ENCODE measurements around the gene TRAFD1.
"Not testable (repeated sequence)": the region's sequence is repeated elsewhere in the genome, so short reads cannot be mapped to it uniquely, and the experiment has no call there.

The TRAFD1 gene, protein sequence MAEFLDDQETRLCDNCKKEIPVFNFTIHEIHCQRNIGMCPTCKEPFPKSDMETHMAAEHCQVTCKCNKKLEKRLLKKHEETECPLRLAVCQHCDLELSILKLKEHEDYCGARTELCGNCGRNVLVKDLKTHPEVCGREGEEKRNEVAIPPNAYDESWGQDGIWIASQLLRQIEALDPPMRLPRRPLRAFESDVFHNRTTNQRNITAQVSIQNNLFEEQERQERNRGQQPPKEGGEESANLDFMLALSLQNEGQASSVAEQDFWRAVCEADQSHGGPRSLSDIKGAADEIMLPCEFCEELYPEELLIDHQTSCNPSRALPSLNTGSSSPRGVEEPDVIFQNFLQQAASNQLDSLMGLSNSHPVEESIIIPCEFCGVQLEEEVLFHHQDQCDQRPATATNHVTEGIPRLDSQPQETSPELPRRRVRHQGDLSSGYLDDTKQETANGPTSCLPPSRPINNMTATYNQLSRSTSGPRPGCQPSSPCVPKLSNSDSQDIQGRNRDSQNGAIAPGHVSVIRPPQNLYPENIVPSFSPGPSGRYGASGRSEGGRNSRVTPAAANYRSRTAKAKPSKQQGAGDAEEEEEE

DNA sequence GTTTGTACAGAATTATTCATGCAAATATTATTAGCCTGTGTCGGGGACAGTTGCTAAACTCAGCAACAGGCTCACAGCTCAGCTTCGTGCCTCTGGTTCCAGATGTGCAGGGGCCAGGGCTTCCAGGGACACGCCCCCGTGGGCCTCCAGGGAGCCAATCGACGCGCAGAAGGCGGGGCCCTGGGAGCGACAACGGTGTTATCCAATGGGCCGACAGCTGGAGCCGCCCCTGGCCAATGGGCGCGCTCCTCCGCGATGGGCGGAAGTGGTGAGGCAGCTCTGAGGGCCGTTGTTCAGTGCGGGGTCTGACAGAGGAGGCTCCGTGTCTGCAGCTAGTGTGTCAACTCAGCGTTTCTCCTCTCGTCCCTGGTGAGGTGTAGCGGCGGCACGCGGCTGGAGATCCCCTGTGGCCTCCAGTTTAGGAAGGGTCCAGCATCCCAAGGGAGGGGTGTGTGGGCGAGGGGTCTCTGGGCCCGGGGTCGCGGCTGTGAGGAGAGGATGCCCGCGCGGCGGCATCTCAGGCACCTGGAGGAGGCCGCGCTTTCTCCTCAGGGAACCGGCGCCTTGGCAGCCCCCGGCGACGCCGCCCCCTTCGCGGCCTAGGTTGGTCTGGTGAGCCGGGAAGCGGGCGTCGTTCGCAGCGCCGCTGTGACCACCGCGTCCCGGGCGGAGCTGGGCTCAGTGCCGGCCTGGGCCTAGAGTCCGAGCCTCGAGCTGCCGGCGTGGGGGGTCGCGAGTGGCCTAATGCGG is at the start of gene TRAFD1:
Gene TRAFD1, plus strand, starts transcription at position 311 of the 750 bp plus-strand sequence. CDS start 4,963 bp downstream, outside the sequence.
- in situ Hi-C loops (cut with MboI; ENCODE audit: low sequenced_read_pairs) = no loop called here

- in situ Hi-C loops (cut with MboI; ENCODE audit: low sequenced_read_pairs) = no loop called here
These were observed 38.1 kb upstream of the TRAFD1 start for GRCh38 chr12:112087055-112087850.

GRCh38 chr12:112087851-112088250 is 37.5 kb upstream of the TRAFD1 start:
- in situ Hi-C loops (cut with MboI; ENCODE audit: low sequenced_read_pairs) = no loop called here

DNA sequence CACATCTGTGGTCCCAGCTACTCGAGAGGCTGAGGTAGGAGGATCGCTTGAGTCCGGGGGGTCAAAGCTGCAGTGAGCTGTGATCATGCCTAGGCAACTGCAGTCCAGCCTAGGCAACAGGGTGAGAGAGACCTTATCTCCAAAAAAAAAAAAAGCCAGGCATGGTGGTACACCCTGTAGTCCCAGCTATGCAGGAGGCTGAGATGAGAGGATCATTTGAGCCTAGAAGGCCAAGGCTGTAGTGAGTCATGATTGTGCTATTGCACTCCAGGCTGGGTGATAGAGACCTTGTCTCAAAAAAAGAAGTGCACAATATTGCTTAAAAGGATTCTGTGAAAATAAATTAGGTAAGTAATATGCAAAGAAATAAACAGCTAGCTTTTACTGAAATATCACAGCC is 33.8 kb upstream of the TRAFD1 start:
- in situ Hi-C loops (cut with MboI; ENCODE audit: low sequenced_read_pairs) = no loop called here

- in situ Hi-C loops (cut with MboI; ENCODE audit: low sequenced_read_pairs) = no loop called here
These were observed 29.3 kb upstream of the TRAFD1 start for GRCh38 chr12:112096070-112096469.

DNA sequence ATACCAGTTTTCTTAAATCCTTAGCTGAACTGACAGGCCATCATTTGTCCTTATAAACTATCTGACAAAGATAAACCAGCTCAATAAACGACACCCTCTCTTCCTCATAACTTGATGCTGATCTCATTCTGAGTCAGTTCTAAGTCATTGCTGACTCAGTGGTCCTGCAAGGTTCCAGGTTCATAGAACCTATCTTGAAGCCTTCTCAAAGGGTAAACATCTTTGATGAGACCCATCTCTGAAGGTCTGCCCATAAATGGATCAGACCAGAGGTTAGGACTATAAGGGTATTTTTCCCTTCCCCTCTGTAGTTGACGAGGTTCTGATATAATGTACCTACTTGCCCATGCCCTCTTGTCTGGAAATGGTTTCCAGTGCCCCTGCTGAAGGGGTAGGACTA is 28.7 kb upstream of the TRAFD1 start:
- in situ Hi-C loops (cut with MboI; ENCODE audit: low sequenced_read_pairs) = no loop called here

DNA sequence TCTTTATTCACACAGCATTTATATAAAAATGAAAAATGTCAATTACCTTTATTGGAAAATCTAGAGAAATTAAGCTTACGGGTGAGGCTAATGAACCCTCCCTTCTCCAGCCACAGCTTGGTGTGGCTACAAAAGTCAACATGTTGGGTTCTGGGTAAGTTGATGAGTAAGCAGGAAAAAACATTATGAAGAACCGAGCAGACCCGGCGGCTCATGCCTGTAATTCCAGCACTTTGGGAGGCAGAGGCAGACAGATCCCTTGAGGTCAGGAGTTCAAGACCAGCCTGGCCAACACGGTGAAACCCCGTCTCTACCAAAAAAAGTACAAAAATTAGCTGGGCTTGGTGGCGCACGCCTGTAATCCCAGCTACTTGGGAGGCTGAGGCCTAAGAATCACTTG is 27.7 kb upstream of the TRAFD1 start:
- in situ Hi-C loops (cut with MboI; ENCODE audit: low sequenced_read_pairs) = no loop called here

DNA sequence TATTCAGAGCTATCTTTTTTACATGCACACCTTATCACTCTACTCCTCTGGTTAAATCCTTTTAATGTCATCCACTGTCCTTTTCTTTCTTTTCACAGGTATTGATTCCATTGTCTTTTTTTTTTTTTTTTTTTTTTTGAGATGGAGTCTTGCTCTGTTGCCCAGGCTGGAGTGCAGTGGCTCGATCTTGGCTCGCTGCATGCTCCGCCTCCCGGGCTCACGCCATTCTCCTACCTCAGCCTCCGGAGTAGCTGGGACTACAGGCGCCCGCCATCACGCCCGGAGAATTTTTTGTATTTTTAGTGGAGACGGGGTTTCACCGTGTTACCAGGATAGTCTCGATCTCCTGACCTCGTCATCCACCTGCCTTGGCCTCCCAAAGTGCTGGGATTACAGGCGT is 24.9 kb upstream of the TRAFD1 start:
- in situ Hi-C loops (cut with MboI; ENCODE audit: low sequenced_read_pairs) = not testable (repeated sequence)

DNA sequence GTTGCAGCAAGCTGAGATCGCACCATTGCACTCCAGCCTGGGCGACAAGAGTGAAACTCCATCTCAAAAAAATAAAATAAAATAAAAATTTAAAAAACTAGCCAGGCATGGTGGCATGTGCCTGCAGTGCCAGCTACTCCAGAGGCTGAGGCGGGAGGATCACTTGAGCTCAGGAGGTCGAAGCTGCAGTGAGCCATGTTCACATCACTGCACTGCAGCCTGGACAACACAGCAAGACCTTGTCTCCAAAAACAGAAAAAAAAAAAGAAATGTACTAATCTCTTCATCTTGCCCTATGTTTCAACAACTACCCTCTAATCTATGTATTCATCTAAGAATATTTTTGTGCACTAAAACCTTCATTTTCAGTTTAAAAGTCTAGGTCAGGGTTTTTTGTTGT is 23.2 kb upstream of the TRAFD1 start:
- in situ Hi-C loops (cut with MboI; ENCODE audit: low sequenced_read_pairs) = no loop called here

DNA sequence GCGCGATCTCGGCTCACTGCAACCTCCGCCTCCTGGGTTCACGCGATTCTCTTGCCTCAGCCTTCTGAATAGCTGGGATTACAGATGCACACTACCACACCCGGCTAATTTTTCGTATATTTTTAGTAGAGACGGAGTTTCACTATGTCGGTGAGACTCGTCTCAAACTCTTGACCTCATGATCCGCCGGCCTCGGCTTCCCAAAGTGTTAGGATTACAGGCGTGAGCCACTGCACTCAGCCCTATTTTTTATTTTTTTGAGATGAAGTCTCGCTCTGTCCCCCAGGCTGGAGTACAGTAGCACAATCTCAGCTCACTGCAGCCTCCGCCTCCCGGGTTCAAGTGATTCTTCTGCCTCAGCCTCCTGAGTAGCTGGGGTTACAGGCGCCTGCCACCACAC is 22.6 kb upstream of the TRAFD1 start:
- in situ Hi-C loops (cut with MboI; ENCODE audit: low sequenced_read_pairs) = not testable (repeated sequence)

- in situ Hi-C loops (cut with MboI; ENCODE audit: low sequenced_read_pairs) = no loop called here
These were observed 21.4 kb upstream of the TRAFD1 start for GRCh38 chr12:112103758-112104503.

DNA sequence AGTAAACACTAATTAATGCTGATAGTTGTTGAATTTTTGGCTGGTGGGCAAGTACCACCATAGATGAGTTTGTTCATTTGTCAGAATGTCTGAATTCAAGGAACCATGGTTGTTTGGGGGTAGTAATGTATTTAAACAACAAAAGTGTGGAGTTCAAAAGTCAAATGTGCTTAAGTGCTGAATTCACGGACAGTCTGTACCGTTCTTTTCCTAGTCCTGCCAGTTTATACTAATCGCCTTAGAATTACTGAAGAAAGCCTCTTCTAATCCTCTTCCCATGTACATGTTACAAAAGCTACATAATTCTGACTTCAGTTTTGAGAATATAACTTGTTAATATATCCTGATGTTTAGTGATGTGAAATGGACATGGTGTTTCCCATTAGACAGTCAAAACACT is 19.5 kb upstream of the TRAFD1 start:
- in situ Hi-C loops (cut with MboI; ENCODE audit: low sequenced_read_pairs) = no loop called here

DNA sequence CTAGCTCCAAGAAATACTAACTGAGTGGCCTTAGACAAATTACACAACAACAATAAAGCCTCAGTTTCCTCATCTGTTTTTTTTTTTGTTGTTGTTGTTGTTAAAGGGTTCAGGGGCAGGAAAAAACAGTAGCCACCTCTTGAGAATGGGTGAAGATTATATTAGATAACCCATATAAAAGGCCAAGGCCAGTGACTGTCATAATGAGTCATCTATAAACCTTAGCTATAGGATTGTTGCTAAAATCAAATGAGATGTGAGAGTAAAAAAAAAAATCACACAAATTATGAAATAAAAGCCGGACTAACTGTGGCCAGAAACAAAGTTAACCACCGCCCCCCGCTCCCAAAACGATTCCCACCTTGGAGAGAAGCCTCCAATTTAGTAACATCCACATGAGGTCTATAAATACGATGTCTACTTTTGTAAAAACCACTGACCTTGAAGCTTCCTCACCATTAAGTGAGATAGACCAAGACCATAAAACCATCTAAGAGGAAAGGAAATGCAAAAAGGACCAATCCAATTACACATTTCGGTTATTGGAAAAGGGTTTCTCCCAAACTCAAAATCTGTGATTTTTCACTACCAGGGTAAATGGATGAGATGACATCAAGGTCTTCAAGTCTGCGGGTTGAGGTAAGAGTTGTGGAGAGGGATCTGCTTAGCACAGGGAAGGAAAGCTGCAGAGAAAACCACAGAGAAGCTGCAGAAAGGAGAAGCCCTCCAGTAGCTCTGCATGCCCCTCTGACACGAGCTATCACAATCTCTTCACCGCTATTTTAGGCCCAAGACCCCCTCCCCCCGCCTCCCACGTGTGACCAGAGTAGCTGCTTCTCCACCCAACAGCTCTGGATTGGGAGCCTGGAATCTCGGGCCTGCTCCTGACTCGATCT is 17.8 kb upstream of the TRAFD1 start:
- in situ Hi-C loops (cut with MboI; ENCODE audit: low sequenced_read_pairs) = no loop called here

DNA sequence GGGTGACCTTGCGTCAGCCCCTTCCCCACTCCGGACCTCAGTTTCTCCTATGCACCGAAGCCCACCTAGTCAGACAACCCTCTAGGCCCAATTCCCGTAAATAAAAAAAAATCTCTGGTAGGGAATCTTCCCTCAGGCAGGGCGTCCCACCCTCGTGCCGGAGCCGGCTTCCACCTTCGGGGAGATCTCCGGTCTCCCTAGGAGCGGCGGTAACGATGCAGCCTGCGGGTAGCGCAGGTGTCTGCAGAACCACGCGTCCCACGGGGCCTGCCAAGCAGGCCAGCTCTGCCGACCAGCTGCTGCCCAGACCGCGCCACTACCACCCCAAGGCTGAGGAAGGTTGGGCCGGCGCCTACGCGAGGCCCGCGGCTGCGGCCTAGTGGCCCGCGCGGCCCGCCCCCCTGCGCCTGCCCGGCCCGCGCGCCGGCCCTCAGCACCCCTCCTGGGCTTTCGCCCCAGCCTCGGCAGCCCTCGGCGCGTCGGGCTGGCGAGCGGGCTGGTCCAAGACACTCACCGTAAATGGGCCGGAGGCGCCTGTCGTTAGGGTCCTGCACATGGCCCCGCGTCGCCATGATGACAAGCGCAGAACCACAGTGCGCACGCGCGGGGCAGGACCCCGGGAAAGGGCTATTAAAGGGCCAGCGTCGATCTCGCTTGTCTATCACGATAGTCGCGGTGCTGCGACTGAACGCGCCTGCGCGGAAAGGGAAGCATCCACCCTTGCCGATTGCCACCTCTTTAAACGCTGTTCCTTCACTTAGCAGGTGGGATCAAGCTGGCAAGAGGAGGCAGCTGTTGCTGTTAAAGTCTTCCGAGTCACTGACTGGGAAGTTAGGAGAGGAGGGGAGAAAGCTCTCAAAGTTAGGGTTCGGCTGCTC is 16.9 kb upstream of the TRAFD1 start, which contains the start of gene NAA25:
Gene NAA25, minus strand, starts transcription at position 582 of the 878 bp plus-strand sequence. Its CDS starts 10 bp downstream, at position 572.
- in situ Hi-C loops (cut with MboI; ENCODE audit: low sequenced_read_pairs) = no loop called here

DNA sequence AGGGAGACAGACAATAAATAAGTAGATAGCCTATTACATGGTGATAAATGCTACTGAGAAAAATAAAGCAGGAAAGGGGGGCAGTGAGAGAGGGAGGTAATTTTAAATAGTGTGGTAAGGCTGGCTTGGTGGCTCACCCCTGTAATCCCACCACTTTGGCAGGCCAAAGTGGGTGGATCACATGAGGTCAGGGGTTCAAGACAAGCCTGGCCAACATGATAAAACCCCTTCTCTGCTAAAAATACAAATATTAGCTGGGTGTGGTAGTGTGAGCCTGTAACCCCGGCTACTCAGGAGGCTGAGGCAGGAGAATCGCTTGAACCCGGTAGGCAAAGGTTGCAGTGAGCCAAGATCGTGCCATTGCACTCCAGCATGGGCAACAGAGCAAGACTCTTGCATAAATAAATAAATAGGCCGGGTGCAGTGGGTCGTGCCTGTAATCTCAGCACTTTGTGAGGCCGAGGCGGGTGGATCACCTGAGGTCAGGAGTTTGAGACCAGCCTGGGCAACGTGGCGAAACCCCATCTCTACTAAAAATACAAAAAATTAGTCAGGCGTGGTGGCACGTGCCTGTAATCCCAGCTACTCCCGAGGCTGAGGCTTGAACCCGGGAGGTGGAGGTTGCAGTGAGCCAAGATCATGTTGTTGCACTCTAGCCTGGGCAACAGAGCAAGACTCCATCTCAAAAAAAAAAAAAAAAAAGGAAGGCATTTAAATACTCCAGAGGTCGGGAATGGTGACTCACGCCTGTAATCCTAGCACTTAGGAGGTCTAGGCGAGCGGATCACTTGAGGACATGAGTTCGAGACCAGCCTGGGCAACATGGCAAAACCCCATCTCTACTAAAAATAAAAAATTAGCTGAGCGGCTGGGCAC is 14.3 kb upstream of the TRAFD1 start:
- in situ Hi-C loops (cut with MboI; ENCODE audit: low sequenced_read_pairs) = not testable (repeated sequence)

DNA sequence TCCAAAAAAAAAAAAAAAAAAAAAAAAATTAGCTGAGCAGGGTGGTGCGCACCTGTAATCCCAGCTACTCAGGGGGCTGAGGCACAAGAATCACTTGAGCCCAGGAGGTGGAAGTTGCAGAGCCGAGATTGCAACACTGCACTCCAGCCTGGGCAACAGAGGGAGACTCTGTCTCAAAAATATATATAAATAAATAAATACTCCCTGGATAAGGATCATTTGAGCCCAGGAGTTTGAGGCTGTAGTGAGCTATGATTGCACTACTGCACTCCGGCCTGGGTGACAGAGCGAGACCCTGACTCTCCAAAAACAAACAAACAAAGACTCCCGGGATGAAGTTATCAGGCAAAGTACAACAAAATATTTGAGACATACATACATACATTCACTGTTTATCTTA is 13.4 kb upstream of the TRAFD1 start:
- in situ Hi-C loops (cut with MboI; ENCODE audit: low sequenced_read_pairs) = no loop called here

GRCh38 chr12:112112409-112113133 is 12.8 kb upstream of the TRAFD1 start:
- in situ Hi-C loops (cut with MboI; ENCODE audit: low sequenced_read_pairs) = no loop called here
